ENCODE data around the gene TSPO. TPM values are rescaled to one million over a fixed set of nuclear protein-coding genes. Genes with fewer than 3 reads are reported as not detected.
A peak's percentile ranks its signal among the peaks of the same experiment; 100 is the strongest.

Gene TSPO
- total RNA-seq, 1 donor from 2014 or later: 124 TPM

DNA sequence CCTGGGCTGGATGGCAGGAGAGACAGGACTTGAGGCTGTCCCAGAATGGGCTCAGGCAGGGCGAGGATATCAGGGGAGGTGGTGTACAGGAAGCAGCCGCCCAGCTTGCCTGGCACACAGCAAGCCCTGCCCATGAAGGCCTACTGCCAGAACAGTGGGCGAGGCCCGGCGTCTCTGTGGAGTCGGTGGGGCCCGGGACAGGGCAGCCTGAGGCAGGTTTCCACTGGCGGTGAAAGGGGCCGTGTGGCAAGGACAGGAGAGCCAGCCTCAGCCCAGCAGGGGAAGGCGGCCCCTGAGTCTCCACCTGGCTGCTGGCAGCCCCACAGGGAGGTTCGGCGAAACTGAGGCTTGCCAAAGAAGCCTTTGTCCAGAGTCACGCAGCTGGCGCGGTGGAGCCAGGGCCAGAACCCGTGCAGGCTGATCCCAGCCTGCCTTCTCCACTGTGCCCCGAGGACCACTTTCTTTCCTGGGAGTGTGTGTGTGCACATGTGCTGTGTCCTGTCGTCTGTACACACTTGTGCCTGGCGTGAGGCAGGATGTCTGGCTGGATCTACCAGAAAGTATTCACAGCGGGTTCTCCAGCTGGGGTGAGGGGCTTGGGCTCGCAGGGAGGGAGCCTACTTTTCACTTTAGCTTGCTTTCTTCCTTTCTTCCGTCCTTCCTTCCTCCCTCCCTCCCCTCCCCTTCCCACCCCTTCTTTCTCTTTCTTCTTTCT is 1.2 kb downstream of the TSPO start:
- no peaks in the 10 kb centered on the region for H3K9me3 Mint-ChIP-seq (ENCODE audit: unreplicated experiment)
- peaks cover 2% of the 10 kb centered on the region for H3K36me3 Mint-ChIP-seq (ENCODE audit: low read depth, unreplicated experiment)
- peak; percentile 27 for DNase-seq (ENCODE audit: low read depth)
- TF ChIP-seq EZH2 (IDR thresholded peaks at IDR 0.05; ENCODE audit: insufficient read depth, low read length): no peak
- TF ChIP-seq, protein P1, sequence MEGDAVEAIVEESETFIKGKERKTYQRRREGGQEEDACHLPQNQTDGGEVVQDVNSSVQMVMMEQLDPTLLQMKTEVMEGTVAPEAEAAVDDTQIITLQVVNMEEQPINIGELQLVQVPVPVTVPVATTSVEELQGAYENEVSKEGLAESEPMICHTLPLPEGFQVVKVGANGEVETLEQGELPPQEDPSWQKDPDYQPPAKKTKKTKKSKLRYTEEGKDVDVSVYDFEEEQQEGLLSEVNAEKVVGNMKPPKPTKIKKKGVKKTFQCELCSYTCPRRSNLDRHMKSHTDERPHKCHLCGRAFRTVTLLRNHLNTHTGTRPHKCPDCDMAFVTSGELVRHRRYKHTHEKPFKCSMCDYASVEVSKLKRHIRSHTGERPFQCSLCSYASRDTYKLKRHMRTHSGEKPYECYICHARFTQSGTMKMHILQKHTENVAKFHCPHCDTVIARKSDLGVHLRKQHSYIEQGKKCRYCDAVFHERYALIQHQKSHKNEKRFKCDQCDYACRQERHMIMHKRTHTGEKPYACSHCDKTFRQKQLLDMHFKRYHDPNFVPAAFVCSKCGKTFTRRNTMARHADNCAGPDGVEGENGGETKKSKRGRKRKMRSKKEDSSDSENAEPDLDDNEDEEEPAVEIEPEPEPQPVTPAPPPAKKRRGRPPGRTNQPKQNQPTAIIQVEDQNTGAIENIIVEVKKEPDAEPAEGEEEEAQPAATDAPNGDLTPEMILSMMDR (IDR thresholded peaks at IDR 0.05; ENCODE audit: insufficient read depth, low read depth, low read length): no peak
- peaks cover 4% of the 10 kb centered on the region for H3K4me1 Mint-ChIP-seq (ENCODE audit: low read depth, unreplicated experiment)
- H3K9ac ChIP-seq (ENCODE audit: low read length): peak overlapping the region; percentile 86
- peak overlapping the region; percentile 68 for H3K27ac Mint-ChIP-seq (ENCODE audit: unreplicated experiment)
- peaks cover 4% of the 10 kb centered on the region for H3K27me3 Mint-ChIP-seq (ENCODE audit: low read depth, unreplicated experiment)
- H3K79me2 ChIP-seq (ENCODE audit: insufficient read depth, low read length): peaks cover 59% of the 10 kb centered on the region
- peaks cover 39% of the 10 kb centered on the region for H4K20me1 ChIP-seq (ENCODE audit: insufficient read depth, low read length)
- no peaks in the 10 kb centered on the region for H3K36me3 ChIP-seq (ENCODE audit: insufficient read depth, low read length)
- peak overlapping the region; percentile 50 for H3K27ac ChIP-seq (ENCODE audit: low read depth, low read length)
- peak overlapping the region; percentile 93 for H3K4me3 Mint-ChIP-seq (ENCODE audit: unreplicated experiment)
- H3K9me3 ChIP-seq (ENCODE audit: insufficient read depth, low read depth, low read length): no peaks in the 10 kb centered on the region
- no peaks in the 10 kb centered on the region for H3K27me3 ChIP-seq (ENCODE audit: insufficient read depth, low read length)
- peaks cover 9% of the 10 kb centered on the region for H3K4me1 ChIP-seq (ENCODE audit: insufficient read depth, low read length)
- H3K4me3 ChIP-seq (ENCODE audit: insufficient read depth, low read depth, low read length): peak overlapping the region; percentile 71
- FAIRE-seq: no peak
- peak overlapping the region; percentile 98 for H3K4me2 ChIP-seq (ENCODE audit: low read length)
- H2AFZ ChIP-seq (ENCODE audit: low read depth, low read length): peak overlapping the region; percentile 72

DNA sequence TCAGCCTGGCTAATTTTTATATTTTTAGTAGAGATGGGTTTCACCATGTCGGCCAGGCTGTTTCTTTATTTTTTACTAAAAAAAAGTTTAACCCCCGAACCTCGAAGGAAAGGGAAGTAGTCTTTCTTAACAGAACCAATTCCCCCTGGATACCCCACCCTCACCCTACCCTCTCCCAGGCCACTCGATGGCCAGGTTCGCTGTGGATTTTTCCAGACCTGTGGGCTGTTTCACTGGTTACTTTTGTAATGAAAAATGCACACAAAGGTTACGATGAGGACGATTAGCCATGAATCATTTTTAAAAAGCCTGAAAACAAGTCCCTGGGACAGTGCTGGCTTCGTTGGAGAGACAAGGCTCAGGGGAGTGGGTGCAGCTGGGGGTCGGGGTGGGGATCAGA is 2.5 kb downstream of the TSPO start:
- Mint-ChIP-seq H3K27me3 (ENCODE audit: low read depth, unreplicated experiment) (peaks cover 2% of the 10 kb centered on the region), H3K4me3 (ENCODE audit: unreplicated experiment) (peak overlapping the region; percentile 16), H3K4me1 (ENCODE audit: low read depth, unreplicated experiment) (peaks cover 4% of the 10 kb centered on the region), H3K27ac (ENCODE audit: unreplicated experiment) (no peak overlapping the region), H3K36me3 (ENCODE audit: low read depth, unreplicated experiment) (peaks cover 2% of the 10 kb centered on the region), H3K9me3 (ENCODE audit: unreplicated experiment) (no peaks in the 10 kb centered on the region)
- Histone ChIP-seq H4K20me1 (ENCODE audit: insufficient read depth, low read length) (peaks cover 53% of the 10 kb centered on the region), H3K27me3 (ENCODE audit: insufficient read depth, low read length) (no peaks in the 10 kb centered on the region), H3K4me1 (ENCODE audit: insufficient read depth, low read length) (peaks cover 9% of the 10 kb centered on the region), H3K27ac (ENCODE audit: low read depth, low read length) (no peak overlapping the region), H3K9me3 (ENCODE audit: insufficient read depth, low read depth, low read length) (no peaks in the 10 kb centered on the region), H3K9ac (ENCODE audit: low read length) (no peak overlapping the region), H3K79me2 (ENCODE audit: insufficient read depth, low read length) (peaks cover 73% of the 10 kb centered on the region), H2AFZ (ENCODE audit: low read depth, low read length) (no peak overlapping the region), H3K36me3 (ENCODE audit: insufficient read depth, low read length) (no peaks in the 10 kb centered on the region), H3K4me2 (ENCODE audit: low read length) (peak overlapping the region; percentile 74), H3K4me3 (ENCODE audit: insufficient read depth, low read depth, low read length) (no peak overlapping the region)
- FAIRE-seq: no peak
- TF ChIP-seq, protein P1 (IDR thresholded peaks at IDR 0.05; ENCODE audit: insufficient read depth, low read depth, low read length): no peak
- no peak for TF ChIP-seq EZH2 (IDR thresholded peaks at IDR 0.05; ENCODE audit: insufficient read depth, low read length)
- no peak for DNase-seq (ENCODE audit: low read depth)

DNA sequence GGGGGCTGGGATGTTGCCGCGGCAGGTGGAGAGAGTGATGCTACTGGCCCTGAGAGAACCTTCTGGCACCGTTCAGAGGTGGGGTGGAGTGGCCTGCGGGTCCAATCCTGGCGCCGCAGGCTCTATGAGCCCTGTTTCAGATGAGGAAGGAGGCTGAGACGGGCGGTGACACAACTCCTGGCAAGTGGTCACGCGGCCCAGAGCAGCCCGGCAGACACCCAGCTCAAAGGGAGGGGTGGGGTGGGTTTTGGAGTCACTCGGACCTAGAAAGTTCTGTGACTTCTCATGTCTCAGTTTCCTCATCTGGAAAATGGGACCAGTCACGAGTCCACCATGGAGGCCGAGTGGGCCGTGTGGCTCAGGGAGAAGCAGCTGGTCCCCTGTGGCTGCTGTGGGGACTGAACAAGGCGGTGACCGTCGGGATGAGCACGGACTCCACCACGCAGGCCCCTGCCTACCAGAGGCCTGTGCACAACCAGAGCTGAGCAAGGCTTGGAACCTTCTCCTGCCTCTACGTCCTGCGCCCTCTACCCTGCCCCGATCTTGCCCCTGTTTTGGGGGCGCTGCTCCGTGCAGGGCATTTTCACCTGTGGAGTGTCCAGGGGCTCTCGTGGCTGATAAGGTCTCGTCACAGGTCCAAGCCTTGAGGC is 3.7 kb downstream of the TSPO start:
- Histone ChIP-seq H3K4me3 (ENCODE audit: insufficient read depth, low read depth, low read length) (no peak overlapping the region), H3K9ac (ENCODE audit: low read length) (no peak overlapping the region), H3K4me2 (ENCODE audit: low read length) (no peak overlapping the region), H3K79me2 (ENCODE audit: insufficient read depth, low read length) (peaks cover 83% of the 10 kb centered on the region), H4K20me1 (ENCODE audit: insufficient read depth, low read length) (peaks cover 64% of the 10 kb centered on the region), H3K27me3 (ENCODE audit: insufficient read depth, low read length) (no peaks in the 10 kb centered on the region), H3K9me3 (ENCODE audit: insufficient read depth, low read depth, low read length) (no peaks in the 10 kb centered on the region), H3K4me1 (ENCODE audit: insufficient read depth, low read length) (peaks cover 9% of the 10 kb centered on the region), H3K36me3 (ENCODE audit: insufficient read depth, low read length) (no peaks in the 10 kb centered on the region), H3K27ac (ENCODE audit: low read depth, low read length) (no peak overlapping the region), H2AFZ (ENCODE audit: low read depth, low read length) (no peak overlapping the region)
- Mint-ChIP-seq H3K27me3 (ENCODE audit: low read depth, unreplicated experiment) (peaks cover 2% of the 10 kb centered on the region), H3K9me3 (ENCODE audit: unreplicated experiment) (no peaks in the 10 kb centered on the region), H3K4me1 (ENCODE audit: low read depth, unreplicated experiment) (peaks cover 4% of the 10 kb centered on the region), H3K4me3 (ENCODE audit: unreplicated experiment) (no peak overlapping the region), H3K27ac (ENCODE audit: unreplicated experiment) (no peak overlapping the region), H3K36me3 (ENCODE audit: low read depth, unreplicated experiment) (peaks cover 2% of the 10 kb centered on the region)
- TF ChIP-seq, protein P1 (IDR thresholded peaks at IDR 0.05; ENCODE audit: insufficient read depth, low read depth, low read length): no peak
- no peak for TF ChIP-seq EZH2 (IDR thresholded peaks at IDR 0.05; ENCODE audit: insufficient read depth, low read length)
- DNase-seq (ENCODE audit: low read depth): no peak
- FAIRE-seq: no peak
